H1 (cell line): ENCODE measurements around the gene RGS3. TPM values are rescaled to one million over a fixed set of nuclear protein-coding genes. Genes with fewer than 3 reads are reported as not detected.

Source experiments
- CTCF ChIA-PET: fragments of 300-600 bp; sonication (Branson Sonifier 250); formaldehyde crosslinking; loops from one replicate; lab custom pipeline; 2021; ENCODE audit not compliant: partially characterized antibody; lab: Charles Lee
- POLR2A ChIA-PET: fragments of 300-600 bp; sonication (Branson Sonifier 250); formaldehyde crosslinking; loops from one replicate; lab custom pipeline; 2021; ENCODE audit warnings: inconsistent platforms; ENCODE audit not compliant: partially characterized antibody; lab: Charles Lee
- DNase-seq, 2 experiments: peaks; one replicate each; pipeline versions ENCODE4 v3.0.0 to v3.0.0-alpha.2; 2010 to 2022; ENCODE audit warnings: low spot score in 2 of 2, low read depth in 1 of 2, mixed read lengths in 1 of 2
- FAIRE-seq: peaks from 2 replicates; lab custom pipeline; 2011; peaks lifted over from hg19 to GRCh38; lab: Jason Lieb, UNC
- H2AFZ ChIP-seq: 2 replicates; pipeline ENCODE4 v1.8.1; 2012; ENCODE audit warnings: low read length, inconsistent platforms
- H2AK5ac ChIP-seq: 2 replicates; pipeline ENCODE4 v1.6.1; 2013; ENCODE audit warnings: low read depth, low read length
- H2BK120ac ChIP-seq: replicated peaks from 2 replicates; pipeline ENCODE3; 2013; ENCODE audit warnings: low read depth, low read length, inconsistent platforms
- H2BK12ac ChIP-seq: 2 replicates; pipeline ENCODE4 v1.6.1; 2013; ENCODE audit warnings: low read depth, low read length
- H2BK15ac ChIP-seq: 2 replicates; pipeline ENCODE4 v1.6.1; 2013; ENCODE audit warnings: low read length
- H2BK20ac ChIP-seq: 2 replicates; pipeline ENCODE4 v1.6.1; 2013; ENCODE audit warnings: low read length
- H2BK5ac ChIP-seq: 2 replicates; pipeline ENCODE4 v1.6.1; 2013; ENCODE audit warnings: low read depth, low read length
- H3K14ac ChIP-seq: 2 replicates; pipeline ENCODE4 v1.6.1; 2013; ENCODE audit warnings: inconsistent platforms; ENCODE audit not compliant: insufficient read length
- H3K18ac ChIP-seq: 2 replicates; pipeline ENCODE4 v1.6.1; 2013; ENCODE audit warnings: low read length; ENCODE audit errors: extremely low read depth
- H3K23ac ChIP-seq: 2 replicates; pipeline ENCODE4 v1.6.1; 2013; ENCODE audit warnings: inconsistent platforms; ENCODE audit not compliant: insufficient read length
- H3K23me2 ChIP-seq: 2 replicates; pipeline ENCODE4 v1.6.1; 2013; ENCODE audit warnings: low read depth, low read length
- H3K27ac ChIP-seq: 2 replicates; pipeline ENCODE4 v1.6.1; 2011; ENCODE audit warnings: low read depth, low read length, inconsistent platforms
- H3K27me3 ChIP-seq, 4 experiments: replicated peaks in 1 of 4; 1 replicate in 1 of 4; 2 replicates in 3 of 4; pipeline versions ENCODE4 v1.6.1 to v1.8.1; 2011 to 2013; ENCODE audit warnings: low read length in 3 of 4, mild to moderate bottlenecking in 3 of 4, inconsistent platforms in 2 of 4, mixed read lengths in 2 of 4, moderate library complexity in 1 of 4; ENCODE audit not compliant: control insufficient read depth in 3 of 4, insufficient read depth in 3 of 4; ENCODE audit errors: extremely low read depth in 1 of 4
- H3K36me3 ChIP-seq, 4 experiments: 2 replicates each; pipeline versions ENCODE4 v1.6.1 to v1.8.1; 2011 to 2013; ENCODE audit warnings: mild to moderate bottlenecking in 4 of 4, low read length in 3 of 4, moderate library complexity in 2 of 4, control low read depth in 1 of 4, inconsistent platforms in 1 of 4; ENCODE audit not compliant: insufficient read depth in 4 of 4, control insufficient read depth in 2 of 4
- H3K4ac ChIP-seq: replicated peaks from 2 replicates; pipeline ENCODE3; 2013; ENCODE audit warnings: low read length, low read depth, mixed read lengths, inconsistent platforms; ENCODE audit not compliant: insufficient read length
- H3K4me1 ChIP-seq, 4 experiments: replicated peaks in 1 of 4; 1 replicate in 1 of 4; 2 replicates in 3 of 4; pipeline versions ENCODE4 v1.6.1 to v1.8.1; 2011 to 2013; ENCODE audit warnings: low read length in 3 of 4, inconsistent platforms in 2 of 4, mixed read lengths in 1 of 4; ENCODE audit not compliant: insufficient read depth in 4 of 4, control insufficient read depth in 3 of 4
- H3K4me2 ChIP-seq, 2 experiments: 2 replicates each; pipeline versions ENCODE4 v1.6.1 to v1.8.1; 2011 to 2013; ENCODE audit warnings: low read depth in 2 of 2, low read length in 2 of 2, control low read depth in 1 of 2, inconsistent platforms in 1 of 2, mild to moderate bottlenecking in 1 of 2; ENCODE audit not compliant: insufficient read depth in 1 of 2
- H3K4me3 ChIP-seq, 4 experiments: fragments of 200-600, 300-600 bp in 1 of 4; sonication (generic), shearing (Covaris generic), sonication (Bioruptor Twin) in 1 of 4; 2 replicates each; pipeline versions ENCODE4 v1.5.1 to v1.8.1; 2011 to 2016; ENCODE audit warnings: low read length in 4 of 4, low read depth in 3 of 4, control low read depth in 2 of 4, inconsistent platforms in 2 of 4, mild to moderate bottlenecking in 2 of 4, mixed read lengths in 1 of 4, moderate library complexity in 1 of 4; ENCODE audit not compliant: insufficient read depth in 2 of 4; ENCODE audit errors: extremely low read depth in 1 of 4
- H3K56ac ChIP-seq: replicated peaks from 2 replicates; pipeline ENCODE3; 2013; ENCODE audit warnings: low read depth, mild to moderate bottlenecking, mixed read lengths, low read length, inconsistent platforms; ENCODE audit not compliant: insufficient read length
- H3K79me1 ChIP-seq: 2 replicates; pipeline ENCODE4 v1.6.1; 2013; ENCODE audit warnings: low read depth, low read length, control low read depth
- H3K79me2 ChIP-seq, 2 experiments: 2 replicates each; pipeline versions ENCODE4 v1.6.1 to v1.8.1; 2012 to 2013; ENCODE audit warnings: low read length in 2 of 2, mild to moderate bottlenecking in 2 of 2, inconsistent platforms in 1 of 2; ENCODE audit not compliant: insufficient read depth in 2 of 2, control insufficient read depth in 1 of 2
- H3K9ac ChIP-seq, 4 experiments: replicated peaks in 1 of 4; 1 replicate in 1 of 4; 2 replicates in 3 of 4; pipeline versions ENCODE4 v1.6.1 to v1.8.1; 2011 to 2013; ENCODE audit warnings: low read depth in 3 of 4, low read length in 3 of 4, control low read depth in 2 of 4, mild to moderate bottlenecking in 2 of 4, moderate library complexity in 2 of 4, inconsistent platforms in 1 of 4; ENCODE audit errors: extremely low read depth in 1 of 4
- H3K9me3 ChIP-seq, 2 experiments: 2 replicates each; pipeline versions ENCODE4 v1.6.1 to v1.8.1; 2012 to 2013; ENCODE audit warnings: mild to moderate bottlenecking in 2 of 2, moderate library complexity in 2 of 2, control low read depth in 1 of 2, inconsistent platforms in 1 of 2, low read depth in 1 of 2, low read length in 1 of 2, mixed read lengths in 1 of 2; ENCODE audit not compliant: insufficient read depth in 2 of 2
- H4K20me1 ChIP-seq, 2 experiments: replicated peaks in 1 of 2; 2 replicates each; pipeline versions ENCODE3 to v1.8.1; 2011 to 2013; ENCODE audit warnings: inconsistent platforms in 2 of 2, low read length in 2 of 2, mild to moderate bottlenecking in 1 of 2; ENCODE audit not compliant: insufficient read depth in 2 of 2, control insufficient read depth in 1 of 2
- H4K5ac ChIP-seq: 2 replicates; pipeline ENCODE4 v1.6.1; 2013; ENCODE audit warnings: low read length, low read depth, mixed read lengths, inconsistent platforms; ENCODE audit not compliant: insufficient read length
- H4K8ac ChIP-seq: 2 replicates; pipeline ENCODE4 v1.8.0; 2013; ENCODE audit warnings: mild to moderate bottlenecking, moderate library complexity, low read length, inconsistent platforms; ENCODE audit not compliant: insufficient read depth; ENCODE audit errors: extremely low read depth
- H4K91ac ChIP-seq: replicated peaks from 2 replicates; pipeline ENCODE3; 2013; ENCODE audit warnings: low read length, mixed read lengths, inconsistent platforms; ENCODE audit not compliant: insufficient read length
- ATF3 ChIP-seq: IDR thresholded peaks from 2 replicates; pipeline ENCODE4 v1.6.1; 2011; ENCODE audit warnings: low read depth, mild to moderate bottlenecking, low read length; ENCODE audit not compliant: insufficient read depth
- BACH1 ChIP-seq: IDR thresholded peaks from 2 replicates; pipeline ENCODE4 v1.6.1; 2012; ENCODE audit warnings: low read length, improper control_type of control experiment
- CHD2 ChIP-seq: IDR thresholded peaks from 2 replicates; pipeline ENCODE4 v1.6.1; 2012; ENCODE audit warnings: low read length, improper control_type of control experiment
- JUN ChIP-seq: IDR thresholded peaks from 2 replicates; pipeline ENCODE4 v1.6.1; 2011; ENCODE audit warnings: low read depth, mild to moderate bottlenecking, improper control_type of control experiment, low read length
- KDM5A ChIP-seq: fragments of 200-600 bp; IDR thresholded peaks from 2 replicates; pipeline ENCODE4 v1.7.1; 2012; ENCODE audit warnings: mild to moderate bottlenecking, low read length, inconsistent platforms, mixed read lengths
- NANOG ChIP-seq: IDR thresholded peaks from 2 replicates; pipeline ENCODE4 v1.6.1; 2011; ENCODE audit warnings: low read length, low read depth, mild to moderate bottlenecking, inconsistent platforms; ENCODE audit not compliant: insufficient read depth, poor library complexity, severe bottlenecking
- SIN3A ChIP-seq, 2 experiments: IDR thresholded peaks in 1 of 2; conservative IDR thresholded peaks in 1 of 2; 2 replicates each; pipeline ENCODE4 v1.6.1; 2011 to 2012; ENCODE audit warnings: low read length in 2 of 2, improper control_type of control experiment in 1 of 2, low read depth in 1 of 2, mild to moderate bottlenecking in 1 of 2
- SIRT6 ChIP-seq: IDR thresholded peaks from one replicate; pipeline ENCODE4 v1.7.1; 2012; ENCODE audit warnings: low read length, inconsistent platforms
- SIX5 ChIP-seq: IDR thresholded peaks from 2 replicates; pipeline ENCODE4 v1.6.1; 2011; ENCODE audit warnings: mild to moderate bottlenecking, low read depth, low read length
- SP1 ChIP-seq: IDR thresholded peaks from 2 replicates; pipeline ENCODE4 v1.6.1; 2011; ENCODE audit warnings: low read depth, low read length
- TCF12 ChIP-seq: IDR thresholded peaks from 2 replicates; pipeline ENCODE4 v1.6.1; 2011; ENCODE audit warnings: low read depth, mild to moderate bottlenecking, low read length
- WGBS, 2 experiments: shearing (Covaris generic) in 1 of 2; methylation state at CpG; one replicate each; pipeline versions ENCODE4 v1.1.6 to v1.1.7; 2013 to 2015; ENCODE audit warnings: low lambda C conversion rate in 2 of 2, mixed read lengths in 2 of 2, inconsistent platforms in 1 of 2, low coverage in 1 of 2, missing lambda C conversion rate in 1 of 2; ENCODE audit not compliant: insufficient replicate concordance in 2 of 2, insufficient coverage in 1 of 2, insufficient read length in 1 of 2; ENCODE audit errors: extremely low coverage in 1 of 2, missing lambda C conversion rate in 1 of 2; 5-methylcytosine and 5-hydroxymethylcytosine counted together
- polyA plus RNA-seq, 7 experiments: library from polyadenylated mRNA; depleted of rRNA in 3 of 7; stranded (reverse) in 5 of 7; unstranded in 2 of 7; fragments of >200 nt in 5 of 7; fragments of 200-250 nt in 2 of 7; gene quantifications; 1 replicate in 5 of 7; 2 replicates in 1 of 7; 4 replicates in 1 of 7; pipeline versions ENCODE4 v1.2.1 to v1.2.3, GENCODE V29; 2011 to 2013; ENCODE audit warnings: missing spikeins in 2 of 7, mixed read lengths in 2 of 7
- total RNA-seq: library from RNA; stranded (reverse); fragmentation: NEBNext Ultra II Directional; extraction: Animal tissue kit (Norgen Biotek cat#: 25700); gene quantifications from 2 replicates; pipeline ENCODE4 v1.2.1, GENCODE V29; 2021

Gene RGS3
- total and polyA plus RNA-seq, 2 of the 8 experiments (the other 6 are each of a cell fraction or from before 2014, with no cell fraction given), result 12.6 to 18.2 TPM

GRCh38 chr9:113568571-113569321 lies 105.2 kb downstream of the RGS3 start:
- no peaks in the 10 kb centered on the region for H3K79me2 ChIP-seq
- H3K4ac ChIP-seq, result no peak overlapping the region
- no peak overlapping the region for H3K4me3 ChIP-seq
- DNase-seq, result no peak
- H4K20me1 ChIP-seq, result no peaks in the 10 kb centered on the region
- no peak overlapping the region for H2BK5ac ChIP-seq
- no peak overlapping the region for H2BK20ac ChIP-seq
- POLR2A ChIA-PET, result interaction anchor here (1.6 kb wide), 1 partner anchor 41 kb away, joined by 4 read pairs; no protein-coding TSS in a partner anchor
- CTCF ChIA-PET, result interaction anchor here (0.6 to 6.6 kb wide), 8 partner anchors 10 to 167 kb away, joined by 3 to 38 read pairs (median 3); partner anchors contain the start of gene ALAD
- H3K23me2 ChIP-seq, result peaks cover 9% of the 10 kb centered on the region; the same call in 1 of the 2 replicates
- TF ChIP-seq JUN, result no peak
- no peak for TF ChIP-seq KDM5A
- no peak for TF ChIP-seq SIN3A (conservative IDR thresholded peaks at IDR 0.05 in 1 of 2, IDR thresholded peaks at IDR 0.05 in 1 of 2; ENCODE audit: low read depth in 1 of 2, low read length in 2 of 2)
- no peak for TF ChIP-seq SP1
- TF ChIP-seq ATF3, result no peak
- no peak for TF ChIP-seq BACH1
- no peak for TF ChIP-seq NANOG
- TF ChIP-seq CHD2, result no peak
- TF ChIP-seq SIRT6, result no peak
- no peak for TF ChIP-seq SIX5
- TF ChIP-seq TCF12, result no peak
- H2BK15ac ChIP-seq, result no peak overlapping the region
- no peaks in the 10 kb centered on the region for H3K9me3 ChIP-seq
- H3K23ac ChIP-seq, result no peak overlapping the region
- H3K79me1 ChIP-seq, result peaks cover 3% of the 10 kb centered on the region; the same call in 1 of the 2 replicates
- no peak overlapping the region for H3K56ac ChIP-seq
- H2AK5ac ChIP-seq, result no peak overlapping the region
- H2AFZ ChIP-seq, result no peak overlapping the region
- no peak overlapping the region for H4K8ac ChIP-seq
- H3K27ac ChIP-seq, result no peak overlapping the region
- H4K5ac ChIP-seq, result no peak overlapping the region
- no peak overlapping the region for H4K91ac ChIP-seq
- H3K9ac ChIP-seq, result no peak overlapping the region
- WGBS, 2 experiments, result 92% methylated on average over 11 of the region's 11 CpGs; no CpG with 5 or more reads in 1 of the 2 experiments
- H3K18ac ChIP-seq, result no peak overlapping the region
- peaks cover 4 to 23% (median 13%) of the 10 kb centered on the region in 4 experiments for H3K4me1 ChIP-seq
- H3K14ac ChIP-seq, result no peak overlapping the region
- no peak for FAIRE-seq
- H2BK120ac ChIP-seq, result no peak overlapping the region
- H2BK12ac ChIP-seq, result no peak overlapping the region
- no peaks in the 10 kb centered on the region for H3K36me3 ChIP-seq
- H3K27me3 ChIP-seq, result peaks cover 0 to 5% (median 0%) of the 10 kb centered on the region in 4 experiments; a peak in 1 of 7 replicates
- no peak overlapping the region for H3K4me2 ChIP-seq
